GM12874 (cell line): ENCODE measurements around the gene PRR12.

Source experiments
- TF ChIP-seq, protein P1 (sequence below): IDR thresholded peaks from 2 replicates; pipeline ENCODE4 v1.5.1; 2011; ENCODE audit warnings: low read depth, mild to moderate bottlenecking, control low read depth, low read length, moderate library complexity; ENCODE audit not compliant: insufficient read depth

The PRR12 gene

DNA sequence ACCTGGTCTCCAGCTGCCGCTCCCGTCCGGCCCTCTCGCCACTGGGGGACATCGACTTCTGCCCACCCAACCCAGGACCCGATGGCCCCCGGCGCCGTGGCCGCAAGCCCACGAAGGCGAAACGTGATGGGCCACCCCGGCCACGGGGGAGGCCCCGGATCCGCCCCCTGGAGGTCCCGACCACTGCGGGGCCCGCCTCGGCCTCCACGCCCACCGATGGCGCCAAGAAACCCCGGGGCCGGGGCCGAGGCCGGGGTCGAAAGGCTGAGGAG, 6.7 kb downstream of the PRR12 start:
- TF ChIP-seq, protein P1, sequence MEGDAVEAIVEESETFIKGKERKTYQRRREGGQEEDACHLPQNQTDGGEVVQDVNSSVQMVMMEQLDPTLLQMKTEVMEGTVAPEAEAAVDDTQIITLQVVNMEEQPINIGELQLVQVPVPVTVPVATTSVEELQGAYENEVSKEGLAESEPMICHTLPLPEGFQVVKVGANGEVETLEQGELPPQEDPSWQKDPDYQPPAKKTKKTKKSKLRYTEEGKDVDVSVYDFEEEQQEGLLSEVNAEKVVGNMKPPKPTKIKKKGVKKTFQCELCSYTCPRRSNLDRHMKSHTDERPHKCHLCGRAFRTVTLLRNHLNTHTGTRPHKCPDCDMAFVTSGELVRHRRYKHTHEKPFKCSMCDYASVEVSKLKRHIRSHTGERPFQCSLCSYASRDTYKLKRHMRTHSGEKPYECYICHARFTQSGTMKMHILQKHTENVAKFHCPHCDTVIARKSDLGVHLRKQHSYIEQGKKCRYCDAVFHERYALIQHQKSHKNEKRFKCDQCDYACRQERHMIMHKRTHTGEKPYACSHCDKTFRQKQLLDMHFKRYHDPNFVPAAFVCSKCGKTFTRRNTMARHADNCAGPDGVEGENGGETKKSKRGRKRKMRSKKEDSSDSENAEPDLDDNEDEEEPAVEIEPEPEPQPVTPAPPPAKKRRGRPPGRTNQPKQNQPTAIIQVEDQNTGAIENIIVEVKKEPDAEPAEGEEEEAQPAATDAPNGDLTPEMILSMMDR, result no peak

DNA sequence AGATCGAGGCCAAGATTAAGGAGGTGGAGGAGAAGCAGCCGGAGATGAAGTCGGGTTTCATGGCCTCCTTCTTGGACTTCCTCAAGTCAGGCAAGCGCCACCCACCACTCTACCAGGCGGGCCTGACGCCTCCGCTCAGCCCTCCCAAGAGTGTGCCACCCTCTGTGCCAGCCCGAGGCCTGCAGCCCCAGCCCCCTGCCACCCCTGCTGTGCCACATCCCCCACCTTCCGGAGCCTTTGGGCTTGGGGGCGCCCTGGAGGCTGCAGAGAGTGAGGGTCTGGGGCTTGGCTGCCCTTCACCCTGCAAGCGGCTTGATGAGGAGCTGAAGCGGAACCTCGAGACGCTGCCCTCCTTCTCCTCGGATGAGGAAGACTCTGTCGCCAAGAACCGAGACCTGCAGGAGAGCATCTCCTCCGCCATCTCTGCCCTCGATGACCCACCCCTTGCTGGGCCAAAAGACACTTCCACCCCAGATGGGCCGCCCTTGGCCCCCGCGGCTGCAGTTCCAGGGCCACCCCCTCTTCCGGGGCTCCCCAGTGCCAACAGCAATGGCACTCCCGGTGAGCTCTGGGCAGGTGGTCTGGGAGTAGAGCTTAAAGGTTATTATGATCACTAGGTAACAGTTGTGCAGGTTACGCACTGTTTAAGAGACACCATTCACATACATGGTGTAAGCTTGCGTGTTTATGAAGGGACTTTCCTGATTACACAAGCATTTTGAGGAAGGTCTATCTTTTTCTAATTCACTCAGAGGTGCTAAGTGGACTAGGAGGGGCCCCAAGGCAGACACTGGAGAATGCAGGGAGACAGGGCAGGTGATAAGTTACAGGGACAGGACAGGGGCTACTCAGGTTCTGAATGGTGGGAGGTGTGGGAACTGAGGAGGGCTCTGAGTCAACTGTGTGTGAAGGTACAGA, 8.7 kb downstream of the PRR12 start:
- TF ChIP-seq, protein P1, result no peak

DNA sequence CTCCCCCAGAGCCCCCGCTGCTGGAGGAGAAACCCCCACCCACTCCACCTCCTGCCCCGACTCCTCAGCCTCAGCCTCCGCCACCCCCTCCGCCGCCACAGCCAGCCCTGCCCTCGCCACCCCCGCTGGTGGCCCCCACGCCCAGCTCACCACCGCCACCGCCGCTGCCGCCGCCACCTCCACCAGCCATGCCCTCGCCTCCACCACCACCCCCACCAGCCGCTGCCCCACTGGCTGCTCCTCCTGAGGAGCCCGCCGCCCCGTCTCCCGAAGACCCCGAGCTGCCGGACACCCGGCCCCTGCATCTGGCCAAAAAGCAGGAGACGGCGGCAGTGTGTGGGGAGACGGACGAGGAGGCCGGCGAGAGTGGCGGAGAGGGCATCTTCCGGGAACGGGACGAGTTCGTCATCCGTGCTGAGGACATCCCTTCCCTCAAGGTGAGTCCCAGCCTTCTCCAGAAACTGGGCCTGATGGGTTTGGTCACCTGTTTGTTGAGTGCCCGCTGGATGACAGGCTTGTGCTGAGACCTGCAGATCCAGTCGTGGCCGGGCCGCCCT, 10.6 kb downstream of the PRR12 start:
- TF ChIP-seq, protein P1, result no peak

DNA sequence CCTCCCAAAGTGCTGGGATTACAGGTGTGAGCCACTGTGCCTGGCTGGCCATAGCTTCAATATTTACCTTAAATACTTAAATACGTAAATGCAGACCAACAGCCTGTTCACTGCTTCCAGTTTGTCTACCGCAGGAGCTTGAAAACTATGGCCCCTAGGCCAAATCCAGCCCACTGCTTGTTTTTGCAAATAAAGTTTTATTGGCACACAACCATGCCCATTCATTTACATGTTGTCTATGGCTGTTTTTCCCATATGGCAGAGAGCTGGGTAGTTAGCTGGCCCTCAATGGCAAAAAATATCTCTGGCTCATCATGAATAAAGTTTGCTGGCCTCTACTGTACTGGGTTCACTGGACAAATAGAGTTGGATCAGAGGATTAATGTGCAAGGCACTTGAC, 11.8 kb downstream of the PRR12 start:
- TF ChIP-seq, protein P1, result no peak

DNA sequence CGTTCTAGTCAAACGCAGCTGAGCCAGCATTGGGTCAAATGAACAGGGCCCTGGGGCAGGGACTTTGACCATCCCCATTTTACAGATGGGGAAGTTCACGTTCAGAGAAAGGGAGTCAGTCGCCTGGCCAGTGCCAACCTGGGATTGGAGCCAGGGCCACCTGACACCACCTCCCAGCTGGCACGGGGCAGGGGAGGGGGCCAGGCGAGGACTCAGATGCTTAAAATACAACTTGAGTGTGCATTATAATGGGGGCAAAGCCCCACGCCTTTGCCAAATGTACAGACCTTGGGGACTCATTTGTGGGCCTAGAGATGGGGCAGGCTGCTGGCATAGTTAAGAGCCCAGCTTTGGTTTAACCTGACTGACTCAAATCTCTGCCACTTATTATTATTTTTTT, 14.6 kb downstream of the PRR12 start:
- TF ChIP-seq, protein P1, result no peak

DNA sequence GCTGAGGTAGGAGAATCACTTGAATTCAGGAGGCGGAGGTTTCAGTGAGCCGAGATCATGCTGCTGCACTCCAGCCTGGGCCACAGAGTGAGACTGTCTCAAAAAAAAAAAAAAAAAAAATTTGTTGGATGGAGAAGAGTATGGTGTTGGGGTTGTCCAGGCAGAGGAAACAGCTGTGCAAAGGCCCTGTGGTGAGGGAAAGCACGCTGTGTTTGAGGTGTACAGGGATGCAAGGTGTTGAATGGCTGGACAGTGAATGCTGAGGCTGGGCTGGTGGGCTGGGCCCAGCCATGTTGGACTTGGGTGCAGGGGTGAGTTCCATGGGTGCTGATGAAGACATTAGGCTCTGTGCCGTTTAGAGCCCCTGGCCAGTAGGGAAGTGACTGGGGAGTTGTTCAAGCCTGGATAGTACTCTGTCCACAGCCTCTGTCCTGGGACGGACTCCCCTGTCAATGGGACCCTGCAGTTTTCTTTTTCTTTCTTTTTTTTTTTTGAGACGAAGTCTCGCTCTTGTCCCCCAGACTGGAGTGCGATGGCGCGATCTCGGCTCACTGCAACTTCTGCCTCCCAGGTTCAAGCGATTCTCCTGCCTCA, 18.6 kb downstream of the PRR12 start:
- TF ChIP-seq, protein P1, result no peak

DNA sequence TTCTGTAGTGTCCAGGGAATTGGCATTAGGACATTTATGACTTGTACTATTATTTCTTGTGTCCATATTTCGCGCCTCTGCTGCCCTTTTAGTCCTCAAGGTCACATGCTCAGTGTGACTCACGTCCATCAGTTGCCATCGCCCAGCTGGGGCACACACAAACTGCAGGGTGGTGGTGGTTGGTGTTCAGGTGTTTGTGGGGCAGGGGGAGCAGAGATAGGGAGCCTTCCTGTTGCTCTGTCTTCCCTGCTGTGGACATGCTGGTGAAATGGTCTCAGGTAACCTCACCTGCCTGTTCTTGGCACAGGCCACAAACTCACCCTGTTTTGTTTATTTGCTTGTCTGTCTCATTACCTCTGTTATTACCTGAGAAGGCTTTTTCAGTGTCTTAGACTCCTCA, 22.4 kb downstream of the PRR12 start:
- TF ChIP-seq, protein P1, result no peak
